ENCODE data around the gene LRRC61. TPM values are rescaled to one million over a fixed set of nuclear protein-coding genes. Genes with fewer than 3 reads are reported as not detected.
A peak's percentile ranks its signal among the peaks of the same experiment; 100 is the strongest.

Gene LRRC61
- total RNA-seq, 4 donors from 2014 or later = 16.6 to 26.0 (median 18.6) TPM

GRCh38 chr7:150375662-150376521 is 52.7 kb downstream of the LRRC61 start:
- TF ChIP-seq, protein P1, sequence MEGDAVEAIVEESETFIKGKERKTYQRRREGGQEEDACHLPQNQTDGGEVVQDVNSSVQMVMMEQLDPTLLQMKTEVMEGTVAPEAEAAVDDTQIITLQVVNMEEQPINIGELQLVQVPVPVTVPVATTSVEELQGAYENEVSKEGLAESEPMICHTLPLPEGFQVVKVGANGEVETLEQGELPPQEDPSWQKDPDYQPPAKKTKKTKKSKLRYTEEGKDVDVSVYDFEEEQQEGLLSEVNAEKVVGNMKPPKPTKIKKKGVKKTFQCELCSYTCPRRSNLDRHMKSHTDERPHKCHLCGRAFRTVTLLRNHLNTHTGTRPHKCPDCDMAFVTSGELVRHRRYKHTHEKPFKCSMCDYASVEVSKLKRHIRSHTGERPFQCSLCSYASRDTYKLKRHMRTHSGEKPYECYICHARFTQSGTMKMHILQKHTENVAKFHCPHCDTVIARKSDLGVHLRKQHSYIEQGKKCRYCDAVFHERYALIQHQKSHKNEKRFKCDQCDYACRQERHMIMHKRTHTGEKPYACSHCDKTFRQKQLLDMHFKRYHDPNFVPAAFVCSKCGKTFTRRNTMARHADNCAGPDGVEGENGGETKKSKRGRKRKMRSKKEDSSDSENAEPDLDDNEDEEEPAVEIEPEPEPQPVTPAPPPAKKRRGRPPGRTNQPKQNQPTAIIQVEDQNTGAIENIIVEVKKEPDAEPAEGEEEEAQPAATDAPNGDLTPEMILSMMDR (IDR thresholded peaks at IDR 0.05) = no peak
- no peak for TF ChIP-seq POLR2A (IDR thresholded peaks at IDR 0.05)
- WGBS, 2 donors = 76 to 78% methylated on average over 10 of the region's 10 CpGs
- intact Hi-C loops (cut with DNase I; ENCODE audit: low total_unique reads) = no loop called here
- no peak for DNase-seq (ENCODE audit: low spot score in 2 of 2)
- no peak overlapping the region for H3K4me3 ChIP-seq (ENCODE audit: low read depth, poor library complexity, severe bottlenecking)

- intact Hi-C loops (cut with DNase I; ENCODE audit: low total_unique reads) = no loop called here
- TF ChIP-seq, protein P1 (IDR thresholded peaks at IDR 0.05) = no peak
- TF ChIP-seq POLR2A (IDR thresholded peaks at IDR 0.05) = no peak
- DNase-seq (ENCODE audit: low spot score in 2 of 2) = no peak
- H3K4me3 ChIP-seq (ENCODE audit: low read depth, poor library complexity, severe bottlenecking) = no peak overlapping the region
- 67 to 68% methylated on average over 6 of the region's 6 CpGs for WGBS, 2 donors
Observed at GRCh38 chr7:150376560-150376959, 53.4 kb downstream of the LRRC61 start.

- H3K4me3 ChIP-seq (ENCODE audit: low read depth, poor library complexity, severe bottlenecking) = no peak overlapping the region
- DNase-seq (ENCODE audit: low spot score in 2 of 2) = no peak
- WGBS, 2 donors = 45 to 52% methylated on average over 3 of the region's 3 CpGs
- intact Hi-C loops (cut with DNase I; ENCODE audit: low total_unique reads) = no loop called here
- no peak for TF ChIP-seq POLR2A (IDR thresholded peaks at IDR 0.05)
- TF ChIP-seq, protein P1 (IDR thresholded peaks at IDR 0.05) = no peak
Observed at GRCh38 chr7:150377196-150377595, 54.0 kb downstream of the LRRC61 start.

GRCh38 chr7:150377635-150378034 is 54.5 kb downstream of the LRRC61 start:
- TF ChIP-seq POLR2A (IDR thresholded peaks at IDR 0.05) = no peak
- TF ChIP-seq, protein P1 (IDR thresholded peaks at IDR 0.05) = no peak
- DNase-seq (ENCODE audit: low spot score in 2 of 2) = no peak
- no peak overlapping the region for H3K4me3 ChIP-seq (ENCODE audit: low read depth, poor library complexity, severe bottlenecking)
- 53 to 55% methylated on average over 4 of the region's 4 CpGs for WGBS, 2 donors
- intact Hi-C loops (cut with DNase I; ENCODE audit: low total_unique reads) = no loop called here

GRCh38 chr7:150378115-150378852 is 55.1 kb downstream of the LRRC61 start:
- DNase-seq (ENCODE audit: low spot score in 2 of 2) = peak in 1 of 2 donors; percentile 91

More at GRCh38 chr7:150378115-150378852, 55.1 kb downstream of the LRRC61 start:
- intact Hi-C loops (cut with DNase I; ENCODE audit: low total_unique reads) = no loop called here
- no peak for TF ChIP-seq POLR2A (IDR thresholded peaks at IDR 0.05)
- TF ChIP-seq, protein P1 (IDR thresholded peaks at IDR 0.05) = no peak
- peak overlapping the region; percentile 90 for H3K4me3 ChIP-seq (ENCODE audit: low read depth, poor library complexity, severe bottlenecking)
- WGBS, 2 donors = 5 to 7% methylated on average over 32 of the region's 32 CpGs
